Occipital lobe (tissue), 2 donors: ENCODE data around the gene TMEM255A. TPM values are rescaled to one million over a fixed set of nuclear protein-coding genes. Genes with fewer than 3 reads are reported as not detected.
"Not testable (repeated sequence)": the region's sequence is repeated elsewhere in the genome, so short reads cannot be mapped to it uniquely, and the experiment has no call there.

ENCODE experiments used
- DNase-seq: peaks from one replicate; lab custom pipeline; 2025; lab: John Stamatoyannopoulos, UW
- total RNA-seq: library from RNA; depleted of rRNA; stranded (reverse); fragments of >200 nt; gene quantifications from one replicate; pipeline ENCODE4 v1.2.3, GENCODE V29; 2014

TMEM255A gene
- total RNA-seq: 1.4 TPM

DNA sequence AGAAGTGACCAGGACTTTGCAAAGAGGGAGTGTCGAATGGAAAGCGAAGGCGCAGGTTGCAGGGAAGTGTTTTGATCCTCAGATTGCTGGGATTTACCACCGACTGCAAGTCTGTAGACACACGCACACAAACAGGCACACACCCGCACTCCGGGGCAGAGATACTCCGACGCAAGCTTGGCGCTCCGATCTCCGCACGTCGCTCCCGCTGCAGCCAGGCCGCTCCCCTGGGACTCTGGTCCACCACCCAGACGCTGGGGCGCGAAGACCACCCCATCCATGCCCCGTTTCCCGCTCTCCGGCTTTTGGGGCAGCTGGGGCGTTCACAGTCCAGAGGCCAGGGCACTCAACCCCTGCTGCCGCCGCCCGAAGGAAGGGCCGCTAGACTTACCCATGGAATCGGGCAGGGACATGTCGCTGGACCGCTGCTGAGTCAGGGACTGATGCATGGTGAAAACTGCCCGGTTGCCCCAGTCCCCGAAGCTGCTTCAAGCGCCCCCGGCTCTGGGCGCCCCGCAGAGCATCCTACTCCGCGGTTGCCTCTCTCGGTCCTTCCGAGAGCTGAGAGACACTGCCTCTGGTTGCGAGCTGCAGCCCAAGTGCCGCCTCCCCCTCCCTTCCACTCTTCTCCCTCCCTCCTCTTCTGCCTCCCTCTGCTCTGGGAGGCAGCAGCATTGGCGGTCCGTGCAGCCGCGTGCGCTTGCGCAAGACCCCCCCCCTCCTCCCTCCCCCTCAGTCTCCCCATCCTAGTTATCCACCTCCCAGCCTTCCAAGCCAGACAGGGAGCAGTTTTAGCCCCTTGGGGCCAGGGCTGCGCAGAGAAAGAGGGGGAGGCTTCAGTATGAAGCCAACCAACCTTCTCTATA, at the start of gene TMEM255A:
Gene TMEM255A, minus strand, starts transcription at position 601 of the 866 bp plus-strand sequence. Its CDS starts 152 bp downstream, at position 449.
- DNase-seq: peak; percentile 2

DNA sequence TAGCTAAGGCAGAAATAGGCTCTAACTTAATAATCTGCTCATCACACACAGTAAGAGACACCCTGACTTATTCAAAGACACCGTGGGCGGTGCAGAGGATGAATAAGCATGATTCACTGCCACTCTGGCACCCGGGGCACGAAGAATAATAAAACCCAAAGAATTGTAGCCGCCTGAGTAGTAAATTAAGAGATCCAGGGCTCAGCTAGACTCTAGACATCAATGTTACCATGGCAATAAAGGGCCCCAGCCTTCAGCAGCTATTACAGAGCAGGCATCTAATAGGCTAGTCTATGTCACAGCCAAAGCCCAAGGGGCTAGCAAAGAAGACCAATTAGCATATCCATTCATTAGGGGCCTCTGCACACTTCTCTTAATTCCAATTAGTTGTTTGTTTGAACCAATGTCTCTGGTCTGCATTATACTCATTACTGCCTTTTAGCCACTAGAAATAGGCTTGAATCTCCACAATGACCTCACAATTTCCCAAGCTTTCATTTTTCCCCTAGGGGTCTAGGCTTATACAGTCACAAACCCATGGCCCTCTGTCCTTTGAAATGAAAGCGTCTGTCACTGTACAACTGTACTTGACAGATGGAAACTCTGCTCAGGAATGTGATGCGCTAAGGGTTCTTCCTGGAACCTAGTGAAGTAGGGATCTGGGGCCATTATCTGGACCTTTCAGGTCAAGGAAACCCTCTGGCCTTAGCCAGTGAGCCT, 47.6 kb upstream of the TMEM255A start:
- no peak for DNase-seq

DNA sequence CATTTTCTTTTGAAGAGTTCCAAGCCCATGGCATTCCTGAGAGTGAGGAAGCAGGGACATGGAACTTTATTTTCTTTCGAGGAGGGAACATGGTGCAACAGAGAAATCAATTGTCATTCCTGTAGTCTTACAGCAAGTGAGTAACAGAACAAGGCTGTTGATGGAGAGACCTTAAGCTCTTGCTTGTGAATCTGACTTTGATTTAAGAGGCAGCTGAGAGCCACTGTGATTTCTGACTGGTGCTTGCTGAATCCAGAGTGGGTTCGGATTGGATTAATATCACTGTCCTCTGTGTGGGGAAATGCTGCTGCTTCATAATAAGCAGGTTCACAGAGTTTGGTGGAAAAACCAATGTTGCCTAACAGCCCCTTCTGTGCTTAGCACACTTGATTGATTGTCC, 45.9 kb upstream of the TMEM255A start:
- DNase-seq: no peak

DNA sequence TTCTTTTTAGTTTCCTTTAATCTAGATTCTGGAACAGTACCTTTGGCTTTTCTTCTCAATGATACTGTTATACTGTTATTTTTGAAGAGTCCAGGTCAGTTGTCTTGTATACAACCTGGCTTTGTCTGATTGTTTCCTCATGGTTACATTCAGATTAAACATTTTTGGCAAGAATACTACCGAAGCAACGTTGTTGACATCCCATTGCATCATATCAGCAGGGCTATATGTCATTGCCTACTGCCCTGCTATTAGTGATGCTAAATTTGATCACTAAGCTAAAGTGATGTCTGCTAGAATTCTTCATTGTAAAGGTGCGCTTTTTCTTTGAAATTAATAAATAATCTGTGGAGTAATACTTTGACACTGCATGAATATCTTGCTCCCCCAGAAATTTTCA, 44.8 kb upstream of the TMEM255A start:
- DNase-seq: no peak

DNA sequence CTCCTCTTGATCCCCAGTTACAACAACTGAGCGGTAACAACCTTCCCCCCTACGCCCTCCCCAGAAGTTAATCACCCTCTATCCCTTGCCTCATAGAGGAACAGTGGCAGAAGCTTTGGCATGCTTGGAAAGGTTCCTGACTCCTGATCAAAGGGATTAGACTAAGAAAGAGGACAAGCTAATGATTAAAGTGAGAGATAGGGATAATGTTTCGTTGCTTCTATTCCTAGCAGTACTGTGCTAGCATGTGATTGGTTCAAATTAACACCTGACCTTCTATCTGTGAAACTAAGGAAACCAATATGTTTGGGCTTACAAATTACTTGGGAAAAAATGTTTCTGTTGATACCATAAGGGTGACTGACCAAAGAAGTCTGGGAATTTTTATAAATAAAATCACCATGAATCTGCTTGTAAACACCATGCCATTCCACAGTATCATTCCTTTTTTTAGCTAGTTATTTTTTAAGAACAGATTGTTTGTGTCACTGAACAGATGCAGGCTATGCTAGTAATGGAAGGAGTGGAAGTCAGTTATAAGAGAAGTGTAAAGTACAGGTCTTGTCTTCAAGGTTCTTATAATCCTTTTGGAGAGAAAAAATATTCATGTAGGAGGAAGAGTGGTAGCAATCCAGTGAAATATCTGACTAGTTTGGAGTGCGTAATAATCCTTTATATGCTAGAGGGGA, 39.3 kb upstream of the TMEM255A start:
- DNase-seq: no peak

DNA sequence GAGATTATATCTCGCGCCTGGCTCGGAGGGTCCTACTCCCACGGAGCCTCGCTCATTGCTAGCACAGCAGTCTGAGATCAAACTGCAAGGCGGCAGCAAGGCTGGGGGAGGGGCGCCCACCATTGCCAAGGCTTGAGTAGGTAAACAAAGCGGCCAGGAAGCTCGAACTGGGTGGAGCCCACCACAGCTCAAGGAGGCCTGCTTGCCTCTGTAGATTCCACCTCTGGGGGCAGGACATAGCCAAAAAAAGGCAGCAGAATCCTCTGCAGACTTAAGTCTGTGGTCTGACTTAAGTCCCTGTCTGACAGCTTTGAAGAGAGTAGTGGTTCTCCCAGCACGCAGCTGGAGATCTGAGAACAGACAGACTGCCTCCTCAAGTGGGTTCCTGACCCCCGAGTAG, 33.3 kb upstream of the TMEM255A start:
- DNase-seq: not testable (repeated sequence)

DNA sequence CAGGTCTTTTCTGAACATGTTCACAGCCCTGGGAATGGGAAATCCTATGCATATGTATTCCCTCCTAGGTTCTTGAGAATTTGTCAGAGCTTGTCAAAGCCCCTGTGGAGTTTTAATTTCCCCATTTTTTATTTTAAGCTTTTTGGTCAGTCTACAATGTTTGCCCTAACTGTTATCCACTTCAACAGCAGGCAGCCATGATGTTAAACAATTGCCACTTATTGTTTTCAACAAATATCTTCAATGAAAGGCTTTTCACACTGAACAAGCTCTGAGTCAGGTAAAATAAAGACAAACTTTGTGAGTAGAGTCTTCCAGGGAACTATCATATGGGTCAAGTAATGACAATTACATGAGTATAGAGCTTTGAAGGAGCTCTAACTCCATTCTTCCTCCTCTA, 25.6 kb upstream of the TMEM255A start:
- no peak for DNase-seq

DNA sequence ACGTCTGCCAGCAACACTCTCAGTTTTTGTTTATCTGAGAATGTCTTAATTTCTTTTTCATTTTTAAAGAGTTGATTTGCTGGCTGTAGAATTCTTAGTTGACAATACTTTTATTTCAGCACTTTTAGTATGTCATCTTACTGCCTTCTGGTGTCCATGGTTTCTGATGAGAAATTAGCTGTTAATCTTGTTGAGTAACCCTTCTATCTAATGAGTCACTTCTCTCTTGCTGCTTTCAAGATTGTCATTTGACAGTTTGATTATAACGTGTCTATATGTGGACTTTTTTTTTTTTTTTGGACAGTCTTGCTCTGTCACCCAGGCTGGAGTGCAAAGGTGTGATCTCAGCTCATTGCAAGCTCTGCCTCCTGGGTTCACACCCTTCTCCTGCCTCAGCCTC, 24.0 kb upstream of the TMEM255A start:
- no peak for DNase-seq

DNA sequence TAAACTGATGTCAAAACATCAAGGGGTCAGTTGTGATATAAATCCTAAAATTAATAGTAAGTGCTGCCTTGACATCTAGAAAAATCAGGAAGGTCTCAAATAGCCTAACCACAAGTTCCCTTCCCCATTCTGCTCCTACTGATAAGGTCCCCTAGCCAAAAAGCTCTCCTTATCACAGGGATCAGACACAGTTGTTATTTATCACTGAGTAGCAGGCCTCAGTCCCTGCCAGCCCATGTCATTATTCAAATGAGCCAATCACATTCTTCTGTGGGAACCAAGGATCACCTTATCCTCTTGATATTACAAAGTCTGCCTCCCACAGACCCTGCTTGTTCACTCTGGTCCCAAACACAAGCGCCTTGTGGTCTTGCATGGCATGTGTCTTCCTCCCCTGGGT, 23.3 kb upstream of the TMEM255A start:
- no peak for DNase-seq

DNA sequence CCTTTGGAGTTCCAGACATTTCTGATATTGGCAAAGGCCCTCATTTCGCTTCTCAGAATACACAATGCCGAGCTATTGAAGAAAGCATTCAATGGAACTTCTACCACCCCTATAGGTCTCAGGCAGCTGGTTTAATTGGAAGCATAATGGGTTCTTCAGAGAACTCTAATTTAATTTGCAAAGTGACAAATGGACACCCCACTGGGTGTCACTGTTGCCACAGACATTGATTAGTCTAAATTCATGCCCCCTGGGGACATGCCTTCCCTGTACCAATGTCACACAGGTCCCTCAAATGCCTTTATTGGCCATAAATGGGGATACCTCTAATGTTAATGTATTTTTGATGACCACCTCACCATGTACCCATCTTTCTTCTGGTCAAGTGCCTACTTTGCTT, 22.9 kb upstream of the TMEM255A start:
- DNase-seq: no peak

DNA sequence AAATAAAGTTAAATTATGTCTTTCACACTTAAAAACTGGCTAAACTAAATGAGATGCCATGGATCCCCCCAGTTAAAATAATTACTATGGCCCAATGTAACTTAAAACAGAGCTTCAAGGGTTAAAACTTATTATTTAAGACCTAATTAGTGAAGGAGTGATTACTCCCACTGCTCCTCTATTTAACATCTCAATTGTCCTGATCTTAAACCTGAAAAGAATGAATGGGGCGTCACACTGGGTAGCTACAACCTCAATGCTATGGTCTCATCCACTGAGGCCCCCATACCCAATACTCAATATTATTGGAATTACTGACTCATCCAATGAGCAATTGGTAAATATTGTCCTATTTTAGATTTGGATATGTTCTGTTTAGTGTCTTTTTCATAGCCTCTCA, 21.1 kb upstream of the TMEM255A start:
- no peak for DNase-seq

DNA sequence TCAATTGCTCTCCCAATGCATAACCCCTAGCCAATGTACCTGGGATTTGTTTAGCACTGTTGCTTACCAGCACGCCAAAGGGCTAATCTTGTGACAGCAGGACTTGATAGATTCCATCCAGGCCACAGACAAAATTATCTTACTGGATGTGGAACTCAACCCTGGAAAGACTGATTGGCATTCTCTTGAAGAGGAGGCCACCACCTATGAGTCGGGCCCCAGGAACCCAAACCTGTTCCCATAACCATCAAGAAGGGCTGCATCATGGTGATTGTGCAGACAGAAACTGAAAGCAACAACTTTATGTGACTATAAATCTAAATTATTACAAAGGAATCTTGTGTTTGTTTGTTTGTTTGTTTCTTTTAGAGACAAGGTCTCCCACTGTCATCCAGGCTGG, 19.9 kb upstream of the TMEM255A start:
- no peak for DNase-seq

DNA sequence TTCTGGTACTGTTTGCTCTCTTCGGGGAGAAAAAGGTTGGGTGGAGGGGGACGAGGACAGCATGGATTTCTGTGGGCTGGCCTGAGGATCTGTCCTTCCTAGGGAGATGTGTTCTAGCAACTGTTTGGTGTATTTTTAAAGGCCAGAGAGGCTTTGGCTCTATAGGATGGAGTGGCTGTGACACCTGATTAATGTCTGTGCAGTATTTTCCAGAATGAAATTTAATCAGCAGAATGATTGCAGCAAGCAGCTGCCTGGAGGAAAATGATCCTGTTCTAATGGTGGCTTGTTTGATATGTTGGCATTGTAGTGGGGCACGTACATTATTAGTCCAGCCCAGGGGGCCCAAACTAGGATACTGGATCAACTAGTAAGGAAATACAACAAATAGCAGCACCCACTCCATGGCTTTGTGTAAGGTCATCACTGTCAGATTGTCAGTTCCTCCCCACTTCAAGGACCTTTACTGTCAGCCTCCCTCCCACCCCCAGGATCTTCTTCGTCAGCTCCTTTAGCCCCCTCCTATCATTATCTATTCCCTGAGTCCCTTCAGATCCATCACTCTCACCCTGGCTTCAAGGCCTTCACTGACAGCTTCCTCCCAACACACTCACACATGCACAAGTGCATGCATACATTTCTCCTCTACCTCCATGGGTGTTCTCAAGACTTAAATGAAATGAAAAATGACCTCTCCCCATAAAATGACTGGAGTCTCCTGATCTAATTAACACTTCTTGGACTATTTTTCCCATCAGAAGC, 10.4 kb upstream of the TMEM255A start:
- DNase-seq: no peak

DNA sequence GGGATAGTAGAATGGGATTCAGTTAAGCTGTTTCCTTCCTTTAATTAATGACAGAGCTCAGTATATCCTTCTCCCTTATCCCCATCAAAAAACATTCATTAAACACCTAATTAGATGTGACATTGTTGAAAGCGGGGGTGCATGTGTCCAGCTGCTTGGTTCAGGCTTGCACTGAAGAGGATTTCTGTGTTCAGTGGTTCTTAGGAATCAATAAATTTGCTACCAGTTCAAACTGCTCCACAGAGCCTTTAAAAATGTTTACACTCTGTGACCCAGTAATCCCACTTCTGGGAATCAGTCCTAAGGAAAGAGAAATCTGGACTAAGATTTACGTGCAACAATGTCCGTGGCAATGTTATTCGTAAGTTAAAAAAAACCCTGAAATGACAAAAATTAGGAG, 7.2 kb upstream of the TMEM255A start:
- no peak for DNase-seq

DNA sequence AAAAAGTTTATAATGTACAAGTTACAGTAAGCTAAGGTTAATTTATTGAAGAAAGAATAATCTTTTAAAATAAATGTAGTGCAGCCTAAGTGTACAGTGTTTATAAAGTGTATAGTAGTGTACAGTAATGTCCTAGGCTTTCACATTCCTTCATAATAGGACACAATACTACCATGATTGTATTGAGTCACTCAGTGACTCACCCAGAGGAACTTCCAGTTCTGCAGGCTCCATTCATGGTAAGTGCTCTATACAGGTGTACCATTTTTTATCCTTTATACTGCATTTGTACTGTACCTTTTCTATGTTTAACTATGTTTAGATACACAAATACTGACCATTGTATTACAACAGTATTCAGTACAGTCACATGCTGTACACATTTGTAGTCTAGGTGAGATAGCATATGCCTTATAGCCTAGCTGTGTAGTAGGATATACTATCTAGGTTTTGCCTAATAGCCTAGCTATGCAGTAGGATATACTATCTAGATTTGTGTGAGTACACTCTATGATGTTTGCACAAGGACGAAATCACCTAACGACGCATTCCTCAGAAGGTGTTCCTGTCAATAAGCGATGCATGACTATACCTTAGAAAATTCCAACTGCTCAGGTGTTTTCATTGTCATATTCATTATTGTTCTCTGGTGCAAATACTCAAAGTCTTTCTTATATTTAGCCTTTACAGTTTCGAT, 5.5 kb upstream of the TMEM255A start:
- no peak for DNase-seq

DNA sequence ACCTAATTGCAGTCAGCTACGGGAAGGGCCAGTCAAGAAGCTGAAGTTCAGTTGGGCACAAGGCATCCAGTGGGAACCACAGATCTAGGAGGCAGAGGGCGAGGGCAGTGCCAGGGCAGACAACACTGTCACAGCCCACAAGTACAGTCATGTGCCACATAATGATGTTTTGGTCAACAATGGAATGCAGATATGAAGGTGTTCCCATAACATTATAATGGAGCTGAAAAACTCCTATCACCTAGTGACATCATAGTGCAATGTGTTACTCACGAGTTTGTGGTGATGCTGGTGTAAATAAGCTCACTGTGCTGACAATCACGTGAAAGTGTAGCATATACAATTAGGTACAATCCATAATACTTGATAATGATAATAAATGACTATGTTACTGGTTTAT, 4.5 kb upstream of the TMEM255A start:
- no peak for DNase-seq

DNA sequence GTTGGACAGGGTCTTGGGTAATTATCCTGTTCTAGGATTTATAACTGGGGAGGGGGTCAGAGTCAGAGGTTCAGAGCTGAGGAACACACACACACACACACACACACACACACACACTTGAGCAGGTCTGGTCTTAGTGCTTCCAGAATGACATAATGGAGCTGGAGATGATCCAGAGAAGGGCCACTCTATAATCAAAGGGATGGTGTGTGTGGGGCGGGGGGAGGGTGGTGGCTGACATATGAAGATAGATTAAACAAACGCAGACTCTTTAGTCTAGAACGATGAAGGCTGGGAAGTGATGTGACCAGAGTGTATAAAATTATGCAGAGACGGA, 434 bp upstream of the TMEM255A start:
- DNase-seq: no peak

DNA sequence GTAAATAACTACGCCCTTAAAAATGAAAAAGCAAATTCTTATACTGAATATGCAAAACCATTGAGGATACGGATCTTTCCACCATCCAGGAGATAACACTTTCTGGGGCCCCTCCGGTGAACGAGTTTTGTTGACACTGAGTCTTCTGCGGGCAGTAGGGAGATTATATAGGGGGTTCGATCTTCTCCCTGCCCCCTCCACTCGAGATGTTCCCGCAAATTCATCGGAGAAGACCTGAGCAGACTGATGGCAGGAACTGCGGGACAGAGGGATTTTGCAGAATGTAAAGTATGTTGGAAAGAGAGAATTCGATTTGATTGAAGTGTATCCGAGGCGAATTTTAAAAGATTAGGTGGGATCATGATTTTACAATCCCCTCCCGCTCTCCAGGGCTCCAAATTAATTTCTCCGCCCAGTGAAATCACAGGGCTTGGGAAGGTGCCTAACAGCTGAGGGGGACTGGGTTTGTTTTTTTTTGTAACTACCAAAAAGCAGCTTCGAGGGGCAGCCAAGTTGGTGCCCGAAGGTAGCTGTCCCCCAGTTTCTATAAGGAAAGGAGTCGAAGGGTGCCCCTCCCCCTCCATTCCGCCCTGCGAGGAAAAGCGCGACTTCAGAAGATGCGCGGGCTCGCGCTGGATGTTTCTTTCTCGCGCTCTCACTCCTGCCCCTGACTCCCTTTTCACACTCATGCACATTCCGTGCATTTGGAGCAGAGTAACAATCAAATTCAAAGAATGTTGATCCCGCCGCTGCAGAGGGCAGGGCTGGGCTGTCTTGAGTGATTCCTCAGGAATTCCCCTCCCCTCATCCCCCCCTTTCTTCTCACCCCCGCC, 1.2 kb downstream of the TMEM255A start:
- DNase-seq: no peak

DNA sequence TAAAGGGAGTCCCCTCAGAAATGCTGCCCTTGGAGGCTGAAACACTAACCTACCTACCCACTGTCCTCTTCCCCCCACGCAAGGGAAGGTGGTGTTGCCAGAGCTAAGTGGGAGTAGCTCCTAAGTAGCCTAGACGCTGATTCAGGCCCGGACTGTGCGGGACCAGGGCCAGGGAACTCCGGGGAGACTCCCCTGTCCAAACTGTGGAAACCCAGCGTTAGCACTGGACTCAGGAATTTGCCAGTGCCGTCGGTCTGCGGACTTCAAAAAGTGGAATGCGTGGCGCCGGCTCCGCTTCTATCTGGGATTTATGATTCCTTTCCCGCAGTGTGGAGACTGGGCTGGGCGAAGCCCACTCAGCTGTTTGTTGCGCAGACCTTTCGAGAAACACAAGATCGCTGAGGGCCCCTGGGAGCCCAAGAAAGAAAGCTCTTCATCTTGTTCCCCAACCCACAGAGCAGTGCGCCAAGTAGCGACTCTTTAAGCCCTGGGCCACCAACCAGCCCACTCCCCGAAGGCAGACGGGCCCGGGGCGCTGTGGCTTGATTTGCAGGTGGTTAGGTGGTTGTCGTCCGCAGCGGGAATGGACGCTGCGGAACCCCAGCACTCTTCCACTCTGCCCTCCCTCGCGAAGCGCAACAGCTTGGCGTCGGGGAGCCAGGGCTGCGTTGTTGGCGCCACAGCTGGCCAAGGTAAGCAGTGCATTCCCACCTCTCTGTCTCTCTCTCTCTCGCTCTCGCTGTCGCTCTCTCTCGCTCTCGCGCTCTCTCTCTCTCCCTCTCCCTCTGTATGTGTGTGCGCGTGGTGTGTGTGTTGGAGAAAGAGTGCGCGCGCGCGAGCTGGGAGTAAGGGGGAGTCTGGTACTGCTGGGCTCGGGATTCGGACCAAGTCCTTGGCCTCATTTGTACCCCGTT, 2.0 kb downstream of the TMEM255A start:
- DNase-seq: peak; percentile 1
